Ovary (tissue), 9 donors: ENCODE data around the gene FGF10. TPM values are rescaled to one million over a fixed set of nuclear protein-coding genes. Genes with fewer than 3 reads are reported as not detected.

Experiments used
- DNase-seq, 5 donors: peaks; one replicate each; pipeline ENCODE4 v3.0.0-alpha.2; 2019 to 2020
- H3K27ac ChIP-seq, 2 donors: fragments of 200-600 bp; one replicate each; pipeline versions ENCODE4 v1.5.1 to v1.8.0; 2019 to 2022
- H3K27me3 ChIP-seq: fragments of 200-600 bp; one replicate; pipeline ENCODE4 v1.8.0; 2022
- H3K36me3 ChIP-seq: fragments of 200-600 bp; sonication (generic); one replicate; pipeline ENCODE4 v1.5.1; 2019
- H3K4me1 ChIP-seq: one replicate; pipeline ENCODE4 v1.8.1; 2013; ENCODE audit warnings: mild to moderate bottlenecking, moderate library complexity; ENCODE audit not compliant: insufficient read depth
- H3K4me3 ChIP-seq: fragments of 200-600 bp; sonication (generic); one replicate; pipeline ENCODE4 v1.5.1; 2017
- H3K9me3 ChIP-seq, 2 donors: fragments of 200-600 bp in 1 of 2; sonication (generic) in 1 of 2; one replicate each; pipeline versions ENCODE4 v1.5.1 to v1.8.1; 2013 to 2019; ENCODE audit warnings: mild to moderate bottlenecking in 1 of 2, moderate library complexity in 1 of 2
- EP300 ChIP-seq: sonication (generic); formaldehyde crosslinking; IDR thresholded peaks from one replicate; pipeline ENCODE4 v1.6.1; 2017; ENCODE audit warnings: antibody characterized with exemption
- POLR2A ChIP-seq: fragments of 450-650 bp; IDR thresholded peaks from one replicate; pipeline ENCODE4 v1.6.1; 2017; ENCODE audit warnings: antibody characterized with exemption, mild to moderate bottlenecking, moderate library complexity
- WGBS, 3 donors: extraction: QIAGEN DNeasy Blood & Tissue Kit in 1 of 3; methylation state at CpG; one replicate each; pipeline versions ENCODE4 v1.1.5 to v1.1.7; 2013 to 2017; 5-methylcytosine and 5-hydroxymethylcytosine counted together
- intact Hi-C, 4 donors: fragments of 100-400 bp; cut with DNase I; formaldehyde crosslinking; loops; one replicate each; pipeline versions ENCODE4 v1.11.0 to v1.15.1; 2022 to 2023
- polyA plus RNA-seq, 2 donors: library from polyadenylated mRNA; stranded (reverse); fragments of 200-250 nt in 1 of 2; fragments of 350-450 nt in 1 of 2; fragmentation: Illumina TruSeq in 1 of 2; extraction: RNeasy Lipid Tissue Mini Kit (QIAGEN cat#74804) in 1 of 2; gene quantifications; one replicate each; pipeline ENCODE4 v1.2.3, GENCODE V29; 2013 to 2014
- total RNA-seq, 7 donors: library from RNA; depleted of rRNA in 2 of 7; stranded (reverse); fragments of >200 nt in 2 of 7; fragmentation: NEBNext Ultra II Directional in 3 of 7; extraction: Animal tissue kit (Norgen Biotek cat#: 25700) in 3 of 7; gene quantifications; one replicate each; pipeline versions ENCODE4 v1.1.0 to v1.2.4, GENCODE V29; 2016 to 2023
- TF ChIP-seq, protein P1 (sequence below), 3 donors: fragments of 450-650 bp in 2 of 3; fragments of 200-600 bp in 1 of 3; IDR thresholded peaks; one replicate each; pipeline versions ENCODE4 v1.5.1 to v1.8.0; 2016 to 2022; ENCODE audit warnings: antibody characterized with exemption in 3 of 3, mild to moderate bottlenecking in 1 of 3
- donor health status: DM: no; HTN: no; CAD: no; lungs with moderate emphysema.
- donor health status: DM: no; HTN: no; CAD: no.
- donor health status: Bipolar disorder and iron deficiency.
- donor health status: DM: yes; HTN: yes; CAD: no.
- donor health status: DM: no; HTN: no; CAD: no.
- donor health status: DM: yes; HTN: yes; CAD: no.

The FGF10 gene
- total and polyA plus RNA-seq, 9 donors = 7.2 to 24.0 (median 15.8) TPM

DNA sequence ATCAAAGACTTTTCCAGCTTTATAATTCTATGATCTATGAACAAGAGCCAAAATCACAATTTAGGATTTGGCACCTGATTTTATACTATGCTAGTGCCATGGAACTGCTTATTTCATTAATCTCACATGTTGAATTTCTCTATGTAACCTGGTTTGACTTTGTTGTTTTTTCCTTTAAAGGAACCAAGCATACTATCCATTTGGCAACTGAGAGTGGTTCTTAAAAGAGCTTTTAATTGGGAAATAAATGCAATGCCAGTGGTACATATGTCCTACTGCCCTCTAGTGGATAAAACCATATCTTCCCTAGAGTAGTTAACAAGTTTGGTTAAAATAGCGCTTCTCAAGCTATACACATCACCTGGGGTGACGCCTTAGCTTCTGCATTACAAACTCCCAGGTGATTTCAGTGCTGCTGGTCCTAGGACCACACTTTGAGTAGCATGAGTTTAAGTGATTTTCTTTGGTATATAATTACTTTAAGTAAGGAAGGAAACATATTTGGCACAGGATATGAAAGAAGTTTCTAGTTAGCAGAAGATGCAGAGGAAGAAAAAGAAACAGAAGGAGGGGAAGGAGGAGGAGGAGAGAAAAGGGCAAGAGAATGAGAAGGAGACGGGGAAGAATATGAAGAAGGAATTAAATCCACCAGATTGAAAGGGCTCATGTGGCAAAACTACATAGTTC lies 56.8 kb downstream of the FGF10 start:
- H3K9me3 ChIP-seq = no peaks in the 10 kb centered on the region
- no peak overlapping the region for H3K4me3 ChIP-seq
- no peaks in the 10 kb centered on the region for H3K36me3 ChIP-seq
- H3K4me1 ChIP-seq = no peaks in the 10 kb centered on the region
- 82 to 93% (median 88%) methylated on average over 3 of the region's 3 CpGs for WGBS, 3 donors
- TF ChIP-seq, protein P1, sequence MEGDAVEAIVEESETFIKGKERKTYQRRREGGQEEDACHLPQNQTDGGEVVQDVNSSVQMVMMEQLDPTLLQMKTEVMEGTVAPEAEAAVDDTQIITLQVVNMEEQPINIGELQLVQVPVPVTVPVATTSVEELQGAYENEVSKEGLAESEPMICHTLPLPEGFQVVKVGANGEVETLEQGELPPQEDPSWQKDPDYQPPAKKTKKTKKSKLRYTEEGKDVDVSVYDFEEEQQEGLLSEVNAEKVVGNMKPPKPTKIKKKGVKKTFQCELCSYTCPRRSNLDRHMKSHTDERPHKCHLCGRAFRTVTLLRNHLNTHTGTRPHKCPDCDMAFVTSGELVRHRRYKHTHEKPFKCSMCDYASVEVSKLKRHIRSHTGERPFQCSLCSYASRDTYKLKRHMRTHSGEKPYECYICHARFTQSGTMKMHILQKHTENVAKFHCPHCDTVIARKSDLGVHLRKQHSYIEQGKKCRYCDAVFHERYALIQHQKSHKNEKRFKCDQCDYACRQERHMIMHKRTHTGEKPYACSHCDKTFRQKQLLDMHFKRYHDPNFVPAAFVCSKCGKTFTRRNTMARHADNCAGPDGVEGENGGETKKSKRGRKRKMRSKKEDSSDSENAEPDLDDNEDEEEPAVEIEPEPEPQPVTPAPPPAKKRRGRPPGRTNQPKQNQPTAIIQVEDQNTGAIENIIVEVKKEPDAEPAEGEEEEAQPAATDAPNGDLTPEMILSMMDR (IDR thresholded peaks at IDR 0.05) = no peak
- no peak for TF ChIP-seq EP300
- TF ChIP-seq POLR2A = no peak
- intact Hi-C loops = no loop called here
- no peak for DNase-seq
- no peaks in the 10 kb centered on the region for H3K27me3 ChIP-seq
- no peak overlapping the region for H3K27ac ChIP-seq

DNA sequence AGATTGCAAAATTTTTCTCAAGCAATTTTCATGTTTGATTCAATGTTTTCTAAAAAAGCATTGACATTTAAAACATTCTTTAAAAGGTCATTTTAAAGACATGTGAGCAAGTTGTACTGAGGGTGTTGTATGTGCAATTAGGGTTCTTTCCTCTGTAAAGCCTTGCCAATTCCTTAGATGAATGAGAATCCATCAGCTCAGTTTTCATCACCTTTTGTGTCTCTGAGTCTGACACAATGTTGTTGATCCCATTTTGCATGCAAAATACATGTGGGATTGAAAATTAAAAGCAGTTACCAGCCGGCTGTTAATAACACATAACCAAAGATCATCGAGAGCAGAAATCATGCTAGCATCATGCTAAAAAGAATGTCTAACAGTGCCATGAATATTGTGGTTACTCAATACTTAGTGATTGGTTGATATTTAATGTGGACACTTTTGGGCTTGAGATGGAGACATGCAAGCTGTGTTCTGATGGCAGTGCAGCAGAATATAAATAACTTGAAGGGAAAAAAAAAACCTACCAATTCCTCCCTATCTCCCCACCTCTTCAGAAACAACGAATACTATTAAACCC lies 57.7 kb downstream of the FGF10 start:
- DNase-seq = no peak
- no peaks in the 10 kb centered on the region for H3K36me3 ChIP-seq
- TF ChIP-seq EP300 (no peak), POLR2A (no peak)
- TF ChIP-seq, protein P1 (IDR thresholded peaks at IDR 0.05) = no peak
- intact Hi-C loops = no loop called here
- no peak overlapping the region for H3K27ac ChIP-seq
- H3K4me1 ChIP-seq = no peaks in the 10 kb centered on the region
- no peaks in the 10 kb centered on the region for H3K9me3 ChIP-seq
- H3K4me3 ChIP-seq = no peak overlapping the region
- WGBS, 3 donors = 30 to 52% (median 35%) methylated on average over 3 of the region's 3 CpGs
- no peaks in the 10 kb centered on the region for H3K27me3 ChIP-seq

DNA sequence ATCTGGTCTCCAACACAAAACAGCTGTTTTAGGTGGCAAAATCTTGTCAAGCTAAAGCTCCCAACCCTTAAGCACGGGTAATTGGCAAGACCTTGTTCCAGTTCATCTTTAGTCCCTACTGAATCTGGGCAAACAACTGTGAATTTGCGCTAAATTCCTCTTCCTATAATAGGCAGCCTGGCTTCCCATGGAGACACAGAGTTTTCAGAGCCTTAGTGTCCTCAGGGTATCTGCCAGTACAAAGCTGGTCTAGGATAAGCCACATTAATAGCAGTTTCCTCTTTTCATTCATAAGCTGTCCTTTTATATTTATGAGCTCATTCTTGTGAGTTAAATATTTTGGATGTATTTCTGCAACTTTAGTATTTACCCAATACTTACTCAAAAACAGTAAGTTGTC lies 59.5 kb downstream of the FGF10 start:
- intact Hi-C loops = no loop called here
- no peak for DNase-seq
- 83 to 96% (median 92%) methylated on average over 2 of the region's 2 CpGs for WGBS, 3 donors

DNA sequence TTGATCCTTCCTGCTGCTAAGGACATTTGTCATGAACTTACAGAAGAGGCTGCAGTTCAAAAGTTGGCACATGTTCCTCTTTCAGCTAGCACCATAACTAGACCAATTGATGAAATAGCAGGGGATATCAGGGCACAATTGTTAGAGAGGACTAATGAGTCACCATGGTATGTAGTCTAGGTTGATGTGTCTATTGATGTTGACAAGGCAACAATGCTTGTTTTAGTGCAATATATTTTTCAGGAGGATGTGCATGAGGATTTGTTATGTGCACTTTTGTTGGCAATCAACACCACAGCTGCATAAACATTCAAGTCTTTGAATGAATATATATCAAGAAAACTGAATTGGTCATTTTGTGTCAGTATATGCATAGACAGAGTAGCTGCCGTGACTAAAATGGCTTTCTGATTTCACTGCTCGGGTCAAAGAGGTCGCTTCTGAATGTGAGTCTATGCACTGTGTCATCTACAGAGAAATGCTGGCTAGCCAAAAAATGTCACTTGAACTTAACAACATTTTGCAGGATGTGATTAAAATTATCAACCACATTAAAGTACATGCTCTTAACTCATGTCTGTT lies 68.0 kb downstream of the FGF10 start:
- intact Hi-C loops = no loop called here
- H3K9me3 ChIP-seq = no peaks in the 10 kb centered on the region
- no peaks in the 10 kb centered on the region for H3K27me3 ChIP-seq
- H3K4me1 ChIP-seq = no peaks in the 10 kb centered on the region
- 79 to 88% (median 86%) methylated on average over 3 of the region's 3 CpGs for WGBS, 3 donors
- no peaks in the 10 kb centered on the region for H3K36me3 ChIP-seq
- no peak overlapping the region for H3K27ac ChIP-seq
- TF ChIP-seq, protein P1 (IDR thresholded peaks at IDR 0.05) = no peak
- TF ChIP-seq POLR2A = no peak
- TF ChIP-seq EP300 = no peak
- DNase-seq = no peak
- H3K4me3 ChIP-seq = no peak overlapping the region

More for the DNA sequence above, 59.5 kb downstream of the FGF10 start:
- H3K27ac ChIP-seq = no peak overlapping the region
- H3K36me3 ChIP-seq = no peaks in the 10 kb centered on the region
- H3K4me3 ChIP-seq = no peak overlapping the region
- no peaks in the 10 kb centered on the region for H3K4me1 ChIP-seq
- H3K27me3 ChIP-seq = no peaks in the 10 kb centered on the region
- no peak for TF ChIP-seq EP300
- TF ChIP-seq, protein P1 (IDR thresholded peaks at IDR 0.05) = no peak
- no peak for TF ChIP-seq POLR2A
- H3K9me3 ChIP-seq = no peaks in the 10 kb centered on the region
